ENCODE results near the gene IL1RL2.

Gene IL1RL2

GRCh38 chr2:102238778-102239177, 52.0 kb downstream of the IL1RL2 start:
- DNase-seq (ENCODE audit: low spot score): no peak

- no peak for DNase-seq (ENCODE audit: low spot score)
Measured at GRCh38 chr2:102239344-102239743, 52.5 kb downstream of the IL1RL2 start.

GRCh38 chr2:102240640-102241370, 54.0 kb downstream of the IL1RL2 start:
- DNase-seq (ENCODE audit: low spot score): peak; percentile 80

GRCh38 chr2:102241616-102242305, 54.9 kb downstream of the IL1RL2 start:
- DNase-seq (ENCODE audit: low spot score): no peak

- no peak for DNase-seq (ENCODE audit: low spot score)
Measured at GRCh38 chr2:102245266-102246151, 58.7 kb downstream of the IL1RL2 start.

GRCh38 chr2:102250278-102250821, 63.5 kb downstream of the IL1RL2 start:
- DNase-seq (ENCODE audit: low spot score): no peak

GRCh38 chr2:102251042-102251848, 64.4 kb downstream of the IL1RL2 start:
- DNase-seq (ENCODE audit: low spot score): peak; percentile 63

GRCh38 chr2:102251849-102252203, 65.0 kb downstream of the IL1RL2 start:
- DNase-seq (ENCODE audit: low spot score): no peak

GRCh38 chr2:102252236-102252635, 65.4 kb downstream of the IL1RL2 start:
- DNase-seq (ENCODE audit: low spot score): no peak

GRCh38 chr2:102253140-102253752, 66.4 kb downstream of the IL1RL2 start:
- no peak for DNase-seq (ENCODE audit: low spot score)

- DNase-seq (ENCODE audit: low spot score): no peak
Measured at GRCh38 chr2:102253753-102254150, 66.9 kb downstream of the IL1RL2 start.

GRCh38 chr2:102256276-102256675, 69.5 kb downstream of the IL1RL2 start:
- DNase-seq (ENCODE audit: low spot score): no peak

GRCh38 chr2:102256874-102257462, 70.1 kb downstream of the IL1RL2 start:
- no peak for DNase-seq (ENCODE audit: low spot score)

- no peak for DNase-seq (ENCODE audit: low spot score)
Measured at GRCh38 chr2:102258025-102258385, 71.2 kb downstream of the IL1RL2 start.

- DNase-seq (ENCODE audit: low spot score): no peak
Measured at GRCh38 chr2:102258386-102259074, 71.7 kb downstream of the IL1RL2 start.

GRCh38 chr2:102261467-102262135, 74.8 kb downstream of the IL1RL2 start:
- no peak for DNase-seq (ENCODE audit: low spot score)

- no peak for DNase-seq (ENCODE audit: low spot score)
Measured at GRCh38 chr2:102262216-102263129, 75.7 kb downstream of the IL1RL2 start.

- DNase-seq (ENCODE audit: low spot score): no peak
Measured at GRCh38 chr2:102264952-102265351, 78.1 kb downstream of the IL1RL2 start.

GRCh38 chr2:102266204-102266603, 79.4 kb downstream of the IL1RL2 start:
- DNase-seq (ENCODE audit: low spot score): no peak
